Kidney (tissue), 14 donors: ENCODE results near the gene RASGRP1. TPM values are rescaled to one million over a fixed set of nuclear protein-coding genes. Genes with fewer than 3 reads are reported as not detected.

Experiments used
- DNase-seq, 5 donors: peaks; one replicate each; pipeline ENCODE4 v3.0.0-alpha.2; 2013 to 2020
- FAIRE-seq: peaks from 2 replicates; lab custom pipeline; 2012; peaks lifted over from hg19 to GRCh38; lab: Jason Lieb, UNC
- H3K27ac ChIP-seq, 2 donors: one replicate each; pipeline ENCODE4 v1.7.0; 2013; ENCODE audit warnings: low read depth in 2 of 2, low read length in 2 of 2, inconsistent platforms in 1 of 2
- H3K27me3 ChIP-seq: one replicate; pipeline ENCODE4 v1.7.1; 2013; ENCODE audit warnings: low read length, inconsistent platforms; ENCODE audit not compliant: control insufficient read depth, insufficient read depth
- H3K36me3 ChIP-seq, 3 donors: one replicate each; pipeline versions ENCODE4 v1.7.0 to v1.7.1; 2013; ENCODE audit warnings: low read length in 3 of 3, control low read depth in 1 of 3, inconsistent platforms in 1 of 3; ENCODE audit not compliant: insufficient read depth in 3 of 3, control insufficient read depth in 2 of 3
- H3K4me1 ChIP-seq, 3 donors: one replicate each; pipeline versions ENCODE4 v1.7.0 to v1.7.1; 2013; ENCODE audit warnings: low read length in 3 of 3, inconsistent platforms in 1 of 3, low read depth in 1 of 3; ENCODE audit not compliant: control insufficient read depth in 2 of 3, insufficient read depth in 2 of 3
- H3K4me3 ChIP-seq, 3 donors: one replicate each; pipeline versions ENCODE4 v1.7.0 to v1.8.1; 2013; ENCODE audit warnings: low read length in 3 of 3, control low read depth in 1 of 3, inconsistent platforms in 1 of 3
- H3K9ac ChIP-seq, 3 donors: one replicate each; pipeline versions ENCODE4 v1.7.0 to v1.7.1; 2013; ENCODE audit warnings: low read length in 3 of 3, control low read depth in 1 of 3, inconsistent platforms in 1 of 3
- H3K9me3 ChIP-seq, 3 donors: one replicate each; pipeline versions ENCODE4 v1.7.0 to v1.7.1; 2013; ENCODE audit warnings: low read length in 3 of 3, control low read depth in 1 of 3, inconsistent platforms in 1 of 3; ENCODE audit not compliant: control insufficient read depth in 2 of 3, insufficient read depth in 1 of 3
- CTCF ChIP-seq: IDR thresholded peaks from 3 replicates; pipeline ENCODE4 v1.5.1; 2012; ENCODE audit warnings: mild to moderate bottlenecking, moderate library complexity, borderline replicate concordance; ENCODE audit not compliant: insufficient read depth; ENCODE audit errors: extremely low read depth
- intact Hi-C: fragments of 100-400 bp; cut with DNase I; formaldehyde crosslinking; loops from one replicate; pipeline ENCODE4 v1.11.1; 2022
- polyA plus RNA-seq: library from polyadenylated mRNA; stranded (reverse); fragments of 350-450 nt; fragmentation: Illumina TruSeq; extraction: RNeasy Lipid Tissue Mini Kit (QIAGEN cat#74804); gene quantifications from one replicate; pipeline ENCODE4 v1.2.3, GENCODE V29; 2014; ENCODE audit warnings: low read depth, low replicate concordance; ENCODE audit not compliant: insufficient read depth
- total RNA-seq: library from RNA; stranded (reverse); fragmentation: NEBNext Ultra II Directional; extraction: Animal tissue kit (Norgen Biotek cat#: 25700); gene quantifications from one replicate; pipeline ENCODE4 v1.2.1, GENCODE V29; 2021
- donor health status: control.
- donor health status: control.
- donor health status: control.
- donor health status: control.
- donor health status: control.
- donor health status: DM: yes; HTN: yes; CAD: no.
- donor health status: Normal renal cell carcinoma (clear cell type).

RASGRP1 gene
- total and polyA plus RNA-seq, 2 donors from 2014 or later = 3.4 to 12.5 TPM

GRCh38 chr15:38475361-38475760 is 89.3 kb downstream of the RASGRP1 start:
- intact Hi-C loops = loop anchor here (10.0 kb wide), 1 partner anchor 209 kb away; no protein-coding TSS in a partner anchor
- H3K36me3 ChIP-seq = peaks cover 2 to 9% (median 8%) of the 10 kb centered on the region in 3 donors
- no peak for TF ChIP-seq CTCF
- DNase-seq = no peak
- no peak overlapping the region for H3K4me3 ChIP-seq
- no peaks in the 10 kb centered on the region for H3K9me3 ChIP-seq
- no peak overlapping the region for H3K27ac ChIP-seq
- FAIRE-seq = no peak
- no peak overlapping the region for H3K9ac ChIP-seq
- H3K4me1 ChIP-seq = no peaks in the 10 kb centered on the region
- no peaks in the 10 kb centered on the region for H3K27me3 ChIP-seq

- FAIRE-seq = peak; percentile 97
- intact Hi-C loops = loop anchor here (10.0 kb wide), 1 partner anchor 211 kb away; no protein-coding TSS in a partner anchor
- H3K4me3 ChIP-seq = no peak overlapping the region
- peak; percentile 87 for TF ChIP-seq CTCF
- no peaks in the 10 kb centered on the region for H3K27me3 ChIP-seq
- H3K4me1 ChIP-seq = no peaks in the 10 kb centered on the region
- no peaks in the 10 kb centered on the region for H3K9me3 ChIP-seq
- H3K9ac ChIP-seq = no peak overlapping the region
- peaks cover 2 to 9% (median 8%) of the 10 kb centered on the region in 3 donors for H3K36me3 ChIP-seq
- H3K27ac ChIP-seq = no peak overlapping the region
- DNase-seq = peak in 3 of 5 donors; percentile 31 to 82 (median 72)
These were observed 90.4 kb downstream of the RASGRP1 start for GRCh38 chr15:38474155-38474757.

GRCh38 chr15:38471974-38472373 is 92.6 kb downstream of the RASGRP1 start:
- Histone ChIP-seq H3K36me3 (peaks cover 2 to 8% (median 6%) of the 10 kb centered on the region in 3 donors), H3K27ac (no peak overlapping the region), H3K4me1 (no peaks in the 10 kb centered on the region), H3K27me3 (no peaks in the 10 kb centered on the region), H3K9ac (no peak overlapping the region), H3K4me3 (no peak overlapping the region), H3K9me3 (no peaks in the 10 kb centered on the region)
- no peak for FAIRE-seq
- TF ChIP-seq CTCF = no peak
- no peak for DNase-seq
- intact Hi-C loops = loop anchor here (10.0 kb wide), 1 partner anchor 213 kb away; no protein-coding TSS in a partner anchor
